Adipocyte (in vitro differentiated cells): ENCODE results near the gene FGD2.

Experiments used
- DNase-seq: peaks from one replicate; pipeline ENCODE4 v3.0.0-alpha.2; 2015; ENCODE audit warnings: low read depth
- H3K27me3 ChIP-seq: replicated peaks from 2 replicates; pipeline ENCODE4 v1.7.0; 2013; ENCODE audit warnings: mild to moderate bottlenecking, low read length, moderate library complexity; ENCODE audit not compliant: control insufficient read depth, insufficient read depth
- H3K36me3 ChIP-seq: 2 replicates; pipeline ENCODE4 v1.7.0; 2013; ENCODE audit warnings: low read length, mild to moderate bottlenecking, moderate library complexity; ENCODE audit not compliant: control insufficient read depth, insufficient read depth, severe bottlenecking
- H3K4me1 ChIP-seq: 2 replicates; pipeline ENCODE4 v1.7.0; 2013; ENCODE audit warnings: mild to moderate bottlenecking, low read length, moderate library complexity; ENCODE audit not compliant: control insufficient read depth, insufficient read depth
- H3K4me3 ChIP-seq: 2 replicates; pipeline ENCODE4 v1.7.0; 2013; ENCODE audit warnings: mild to moderate bottlenecking, low read length, moderate library complexity
- H3K9ac ChIP-seq: 2 replicates; pipeline ENCODE4 v1.7.0; 2013; ENCODE audit warnings: mild to moderate bottlenecking, low read length, moderate library complexity
- H3K9me3 ChIP-seq: 2 replicates; pipeline ENCODE4 v1.7.0; 2013; ENCODE audit warnings: mild to moderate bottlenecking, low read length, moderate library complexity; ENCODE audit not compliant: control insufficient read depth

FGD2 gene

GRCh38 chr6:36999751-37000125 lies 5.7 kb upstream of the FGD2 start:
- no peaks in the 10 kb centered on the region for H3K36me3 ChIP-seq
- H3K4me3 ChIP-seq: no peak overlapping the region
- H3K9me3 ChIP-seq: no peaks in the 10 kb centered on the region
- H3K9ac ChIP-seq: no peak overlapping the region
- DNase-seq: no peak
- H3K4me1 ChIP-seq: peaks cover 18% of the 10 kb centered on the region
- H3K27me3 ChIP-seq: peaks cover 17% of the 10 kb centered on the region

GRCh38 chr6:37004044-37004980 lies 1.1 kb upstream of the FGD2 start:
- no peak for DNase-seq

GRCh38 chr6:37005827-37006567 lies 542 bp downstream of the FGD2 start:
- H3K9ac ChIP-seq: no peak overlapping the region
- no peak for DNase-seq
- H3K4me3 ChIP-seq: no peak overlapping the region

More at GRCh38 chr6:37004044-37004980, 1.1 kb upstream of the FGD2 start:
- H3K27me3 ChIP-seq: peaks cover 17% of the 10 kb centered on the region
- H3K9ac ChIP-seq: no peak overlapping the region
- no peaks in the 10 kb centered on the region for H3K9me3 ChIP-seq
- H3K4me1 ChIP-seq: peaks cover 14% of the 10 kb centered on the region
- H3K36me3 ChIP-seq: no peaks in the 10 kb centered on the region
- H3K4me3 ChIP-seq: no peak overlapping the region

GRCh38 chr6:37006793-37007339 lies 1.4 kb downstream of the FGD2 start:
- H3K9ac ChIP-seq: no peak overlapping the region
- DNase-seq: peak; percentile 20
- H3K4me1 ChIP-seq: peaks cover 15% of the 10 kb centered on the region
- H3K27me3 ChIP-seq: peaks cover 4% of the 10 kb centered on the region
- H3K9me3 ChIP-seq: peaks cover 5% of the 10 kb centered on the region
- no peak overlapping the region for H3K4me3 ChIP-seq
- H3K36me3 ChIP-seq: no peaks in the 10 kb centered on the region

More at GRCh38 chr6:37005827-37006567, 542 bp downstream of the FGD2 start:
- H3K9me3 ChIP-seq: peaks cover 5% of the 10 kb centered on the region
- H3K27me3 ChIP-seq: peaks cover 13% of the 10 kb centered on the region
- peaks cover 15% of the 10 kb centered on the region for H3K4me1 ChIP-seq
- no peaks in the 10 kb centered on the region for H3K36me3 ChIP-seq

GRCh38 chr6:37007340-37008043 lies 2.0 kb downstream of the FGD2 start:
- no peaks in the 10 kb centered on the region for H3K36me3 ChIP-seq
- no peak overlapping the region for H3K4me3 ChIP-seq
- no peak for DNase-seq
- peaks cover 5% of the 10 kb centered on the region for H3K9me3 ChIP-seq
- H3K4me1 ChIP-seq: peaks cover 15% of the 10 kb centered on the region
- H3K9ac ChIP-seq: no peak overlapping the region
- H3K27me3 ChIP-seq: peaks cover 3% of the 10 kb centered on the region

GRCh38 chr6:37008484-37009465 lies 3.3 kb downstream of the FGD2 start:
- peaks cover 5% of the 10 kb centered on the region for H3K9me3 ChIP-seq
- no peak overlapping the region for H3K9ac ChIP-seq
- no peak for DNase-seq
- H3K27me3 ChIP-seq: no peaks in the 10 kb centered on the region
- H3K4me1 ChIP-seq: peaks cover 15% of the 10 kb centered on the region
- H3K4me3 ChIP-seq: peak overlapping the region; percentile 5
- no peaks in the 10 kb centered on the region for H3K36me3 ChIP-seq

- Histone ChIP-seq H3K9me3 (peaks cover 5% of the 10 kb centered on the region), H3K9ac (no peak overlapping the region), H3K36me3 (no peaks in the 10 kb centered on the region), H3K27me3 (no peaks in the 10 kb centered on the region), H3K4me3 (no peak overlapping the region), H3K4me1 (peaks cover 15% of the 10 kb centered on the region)
- no peak for DNase-seq
Measured at GRCh38 chr6:37010402-37010892, 5.0 kb downstream of the FGD2 start.

- H3K9me3 ChIP-seq: peaks cover 5% of the 10 kb centered on the region
- peak; percentile 47 for DNase-seq
- H3K36me3 ChIP-seq: no peaks in the 10 kb centered on the region
- H3K9ac ChIP-seq: no peak overlapping the region
- H3K27me3 ChIP-seq: no peaks in the 10 kb centered on the region
- H3K4me3 ChIP-seq: no peak overlapping the region
- peaks cover 15% of the 10 kb centered on the region for H3K4me1 ChIP-seq
Measured at GRCh38 chr6:37011656-37012378, 6.4 kb downstream of the FGD2 start.

GRCh38 chr6:37013516-37014491 lies 8.3 kb downstream of the FGD2 start:
- Histone ChIP-seq H3K4me1 (peaks cover 6% of the 10 kb centered on the region), H3K27me3 (no peaks in the 10 kb centered on the region), H3K9me3 (peaks cover 5% of the 10 kb centered on the region), H3K4me3 (no peak overlapping the region), H3K9ac (no peak overlapping the region), H3K36me3 (no peaks in the 10 kb centered on the region)
- no peak for DNase-seq
